A549 (cell line): ENCODE results near the gene VTA1. TPM values are rescaled to one million over a fixed set of nuclear protein-coding genes. Genes with fewer than 3 reads are reported as not detected.

Experiments used
- ATAC-seq, 2 experiments: fragments of 200-7000 bp in 1 of 2; fragments of >200 bp in 1 of 2; cut with Nextera tagmentation in 1 of 2; cut with Tn5 transposase in 1 of 2; 3 replicates each; pipeline versions ENCODE4 v1.8.0 to v1.9.1; 2018 to 2020; ENCODE audit warnings: mild to moderate bottlenecking in 1 of 2, moderate library complexity in 1 of 2
- CTCF ChIA-PET: fragments of 300-600 bp; sonication (Branson Sonifier 250); formaldehyde crosslinking; extraction: SDS; loops from one replicate; lab custom pipeline; 2021; ENCODE audit warnings: antibody characterized with exemption, inconsistent platforms; lab: Yijun Ruan, JAX
- POLR2A ChIA-PET: fragments of 350-600 bp; formaldehyde crosslinking; extraction: SDS; loops from one replicate; lab custom pipeline; 2021; ENCODE audit warnings: antibody characterized with exemption, inconsistent platforms; lab: Yijun Ruan, JAX
- DNase-seq, 2 experiments: peaks; one replicate each; pipeline versions ENCODE4 v3.0.0 to v3.0.0-alpha.2; 2011 to 2016; ENCODE audit warnings: low read depth in 1 of 2, low spot score in 1 of 2
- FAIRE-seq: peaks from 2 replicates; lab custom pipeline; 2011; peaks lifted over from hg19 to GRCh38; lab: Jason Lieb, UNC
- H3K27ac ChIP-seq, 2 experiments: fragments of >200 bp; sonication (Bioruptor Twin); formaldehyde crosslinking; 3 replicates each; pipeline ENCODE4 v1.5.1; 2016 to 2017
- H3K4me1 ChIP-seq: fragments of >200 bp; sonication (Bioruptor Twin); formaldehyde crosslinking; 3 replicates; pipeline ENCODE4 v1.6.1; 2016
- H3K4me2 ChIP-seq: fragments of >200 bp; sonication (Bioruptor Twin); formaldehyde crosslinking; 3 replicates; pipeline ENCODE4 v1.6.1; 2016
- H3K4me3 ChIP-seq: fragments of >200 bp; sonication (Bioruptor Twin); formaldehyde crosslinking; 3 replicates; pipeline ENCODE4 v1.5.1; 2016
- H3K9me3 ChIP-seq: fragments of >200 bp; sonication (Bioruptor Twin); formaldehyde crosslinking; 3 replicates; pipeline ENCODE4 v1.6.1; 2016
- BHLHE40 ChIP-seq: IDR thresholded peaks from 2 replicates; pipeline ENCODE4 v1.6.1; 2012; ENCODE audit warnings: low read depth, low read length, inconsistent platforms
- CBX8 ChIP-seq: fragments of 200-600 bp; sonication (generic); IDR thresholded peaks from 2 replicates; pipeline ENCODE4 v1.6.1; 2016
- CEBPB ChIP-seq, 2 experiments: fragments of >200 bp in 1 of 2; sonication (Bioruptor Twin) in 1 of 2; formaldehyde crosslinking in 1 of 2; IDR thresholded peaks; 2 replicates each; pipeline ENCODE4 v1.6.1; 2012 to 2016
- CTCF ChIP-seq: fragments of >200 bp; sonication (Bioruptor Twin); formaldehyde crosslinking; IDR thresholded peaks from 3 replicates; pipeline ENCODE4 v1.5.1; 2016
- EHF ChIP-seq: fragments of 250-450 bp; sonication (Bioruptor Pico); IDR thresholded peaks from 2 replicates; pipeline ENCODE4 v1.5.0; 2020; ENCODE audit warnings: mild to moderate bottlenecking
- FOSB ChIP-seq: fragments of 250-450 bp; sonication (Bioruptor Pico); IDR thresholded peaks from 2 replicates; pipeline ENCODE4 v1.5.0; 2020; ENCODE audit warnings: mild to moderate bottlenecking, moderate library complexity
- FOXS1 ChIP-seq: fragments of 250-450 bp; sonication (Bioruptor Pico); IDR thresholded peaks from 2 replicates; pipeline ENCODE4 v1.5.0; 2020; ENCODE audit warnings: mild to moderate bottlenecking, moderate library complexity
- HDAC2 ChIP-seq: fragments of 200-600 bp; sonication (generic); IDR thresholded peaks from 2 replicates; pipeline ENCODE4 v1.6.1; 2016
- HES2 ChIP-seq: fragments of >200 bp; sonication (Bioruptor Twin); formaldehyde crosslinking; IDR thresholded peaks from 2 replicates; pipeline ENCODE4 v1.6.1; 2016
- HOXA7 ChIP-seq: fragments of 250-450 bp; sonication (Bioruptor Pico); IDR thresholded peaks from 2 replicates; pipeline ENCODE4 v1.5.0; 2020; ENCODE audit warnings: mild to moderate bottlenecking, moderate library complexity
- HOXB13 ChIP-seq: fragments of 250-450 bp; sonication (Bioruptor Pico); IDR thresholded peaks from 2 replicates; pipeline ENCODE4 v1.5.0; 2020; ENCODE audit warnings: low read depth, mild to moderate bottlenecking, moderate library complexity
- JUN ChIP-seq, 2 experiments: fragments of >200 bp; sonication (Bioruptor Twin); formaldehyde crosslinking; IDR thresholded peaks; 2 replicates in 1 of 2; 3 replicates in 1 of 2; pipeline ENCODE4 v1.6.1; 2016 to 2017
- JUNB ChIP-seq: fragments of >200 bp; sonication (Bioruptor Twin); formaldehyde crosslinking; IDR thresholded peaks from 2 replicates; pipeline ENCODE4 v1.6.1; 2016
- KDM5A ChIP-seq: fragments of 200-600 bp; sonication (generic); IDR thresholded peaks from 2 replicates; pipeline ENCODE4 v1.6.1; 2016; ENCODE audit warnings: antibody characterized with exemption, mild to moderate bottlenecking
- MAFK ChIP-seq: fragments of 450-650 bp; IDR thresholded peaks from 2 replicates; pipeline ENCODE4 v1.6.1; 2014; ENCODE audit not compliant: partially characterized antibody
- MAX ChIP-seq: IDR thresholded peaks from 2 replicates; pipeline ENCODE4 v1.6.1; 2012
- MYC ChIP-seq: IDR thresholded peaks from 2 replicates; pipeline ENCODE4 v1.6.1; 2012; ENCODE audit warnings: mild to moderate bottlenecking, inconsistent platforms, low read length, improper control_type of control experiment, borderline replicate concordance
- NPAS2 ChIP-seq: fragments of 250-450 bp; sonication (Bioruptor Pico); IDR thresholded peaks from 2 replicates; pipeline ENCODE4 v1.8.0; 2022; ENCODE audit warnings: mild to moderate bottlenecking, moderate library complexity, borderline replicate concordance
- PHF8 ChIP-seq: fragments of 200-600 bp; sonication (generic); IDR thresholded peaks from 2 replicates; pipeline ENCODE4 v1.6.1; 2016; ENCODE audit warnings: low read depth, mild to moderate bottlenecking, antibody characterized with exemption, moderate library complexity, borderline replicate concordance
- POLR2AphosphoS2 ChIP-seq: conservative IDR thresholded peaks from 2 replicates; pipeline ENCODE4 v1.6.1; 2012; ENCODE audit warnings: low read length, improper control_type of control experiment, inconsistent platforms
- RAD21 ChIP-seq, 2 experiments: fragments of >200 bp in 1 of 2; sonication (Bioruptor Twin) in 1 of 2; formaldehyde crosslinking in 1 of 2; IDR thresholded peaks in 1 of 2; conservative IDR thresholded peaks in 1 of 2; 2 replicates in 1 of 2; 3 replicates in 1 of 2; pipeline ENCODE4 v1.6.1; 2012 to 2018; ENCODE audit warnings: inconsistent platforms in 1 of 2
- RARB ChIP-seq: fragments of 250-450 bp; sonication (Bioruptor Pico); IDR thresholded peaks from 2 replicates; pipeline ENCODE4 v1.8.0; 2021; ENCODE audit warnings: mild to moderate bottlenecking, moderate library complexity
- RCOR1 ChIP-seq: fragments of 150-350 bp; IDR thresholded peaks from 2 replicates; pipeline ENCODE4 v1.6.1; 2014; ENCODE audit warnings: antibody characterized with exemption, low read length, low read depth
- RNF2 ChIP-seq: fragments of 200-600 bp; sonication (generic); IDR thresholded peaks from 2 replicates; pipeline ENCODE4 v1.6.1; 2016; ENCODE audit warnings: low read depth, mild to moderate bottlenecking, antibody characterized with exemption, moderate library complexity, borderline replicate concordance
- SMC3 ChIP-seq: fragments of >200 bp; sonication (Bioruptor Twin); formaldehyde crosslinking; IDR thresholded peaks from 3 replicates; pipeline ENCODE4 v1.6.1; 2018; ENCODE audit warnings: inconsistent platforms
- TFCP2L1 ChIP-seq: fragments of 250-450 bp; sonication (Bioruptor Pico); IDR thresholded peaks from 2 replicates; pipeline ENCODE4 v1.5.0; 2021; ENCODE audit warnings: mild to moderate bottlenecking
- ZNF302 ChIP-seq: fragments of 250-450 bp; sonication (Bioruptor Pico); IDR thresholded peaks from 2 replicates; pipeline ENCODE4 v1.9.0; 2021; ENCODE audit warnings: inconsistent platforms, mild to moderate bottlenecking, moderate library complexity
- WGBS: methylation state at CpG from one replicate; pipeline ENCODE4 v1.1.6; 2017; ENCODE audit errors: missing lambda C conversion rate; 5-methylcytosine and 5-hydroxymethylcytosine counted together
- polyA plus RNA-seq, 4 experiments: library from polyadenylated mRNA; depleted of rRNA in 3 of 4; stranded (reverse); fragments of >200 nt; fragmentation: RNase III in 1 of 4; extraction: RNeasy Plus Mini Kit Qiagen cat#74134 plus additional on column Dnase treatment in 1 of 4; gene quantifications; 2 replicates in 3 of 4; 3 replicates in 1 of 4; pipeline ENCODE4 v1.2.3, GENCODE V29; 2011 to 2017
- TF ChIP-seq, protein P1 (sequence below): IDR thresholded peaks from 2 replicates; pipeline ENCODE4 v1.6.1; 2012; ENCODE audit warnings: low read depth, borderline replicate concordance
- TF ChIP-seq, protein P2 (sequence below): fragments of 250-450 bp; sonication (Bioruptor Pico); IDR thresholded peaks from 2 replicates; pipeline ENCODE4 v1.5.0; 2020; ENCODE audit warnings: low read depth, mild to moderate bottlenecking, moderate library complexity

Gene VTA1
- polyA plus RNA-seq, 2 of the 4 experiments (the other 2 are of a cell fraction), result 44.3 to 88.0 TPM

DNA sequence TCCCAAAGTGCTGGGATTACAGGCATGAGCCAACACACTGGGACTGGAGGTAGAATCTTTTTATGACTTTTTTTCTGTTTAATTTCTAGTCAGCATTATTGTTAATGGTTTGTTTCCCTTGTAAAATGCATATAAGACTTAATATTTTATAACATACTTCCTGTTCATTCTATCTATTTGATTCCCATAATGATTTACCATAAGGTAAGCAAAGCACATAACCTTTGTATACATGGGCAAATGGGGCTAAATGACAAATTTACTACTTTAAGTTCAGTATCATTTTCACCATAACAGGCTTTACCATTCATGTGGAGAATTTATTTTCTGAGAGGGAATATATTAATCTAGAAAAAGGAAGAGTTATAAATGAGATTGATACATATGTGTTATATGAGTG lies 24.3 kb downstream of the VTA1 start:
- ChIA-PET POLR2A (no interaction called here), CTCF (interaction anchor here (1.3 kb wide), 1 partner anchor 15 kb away, joined by 4 read pairs; no protein-coding TSS in a partner anchor)
- no peak for TF ChIP-seq RAD21 (conservative IDR thresholded peaks at IDR 0.05 in 1 of 2, IDR thresholded peaks at IDR 0.05 in 1 of 2)
- TF ChIP-seq, protein P1, sequence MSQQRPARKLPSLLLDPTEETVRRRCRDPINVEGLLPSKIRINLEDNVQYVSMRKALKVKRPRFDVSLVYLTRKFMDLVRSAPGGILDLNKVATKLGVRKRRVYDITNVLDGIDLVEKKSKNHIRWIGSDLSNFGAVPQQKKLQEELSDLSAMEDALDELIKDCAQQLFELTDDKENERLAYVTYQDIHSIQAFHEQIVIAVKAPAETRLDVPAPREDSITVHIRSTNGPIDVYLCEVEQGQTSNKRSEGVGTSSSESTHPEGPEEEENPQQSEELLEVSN, result no peak
- TF ChIP-seq JUN (IDR thresholded peaks at IDR 0.05), result no peak
- no peak for TF ChIP-seq POLR2AphosphoS2
- TF ChIP-seq RNF2, result no peak
- no peak for TF ChIP-seq EHF (CRISPR knock-in tag)
- no peak for TF ChIP-seq JUNB
- no peak for TF ChIP-seq BHLHE40
- TF ChIP-seq RCOR1, result no peak
- TF ChIP-seq HOXB13 (CRISPR knock-in tag), result no peak
- TF ChIP-seq CEBPB (IDR thresholded peaks at IDR 0.05), result no peak
- TF ChIP-seq MAX, result no peak
- TF ChIP-seq TFCP2L1 (CRISPR knock-in tag), result no peak
- TF ChIP-seq SMC3, result no peak
- TF ChIP-seq CTCF, result no peak
- TF ChIP-seq CBX8, result no peak
- ATAC-seq (no peak; a peak in 1 of 6 replicates), DNase-seq (no peak), FAIRE-seq (no peak)
- Histone ChIP-seq H3K4me3 (no peak overlapping the region), H3K4me2 (peak overlapping the region; percentile 28; the same call in 2 of the 3 replicates), H3K9me3 (no peaks in the 10 kb centered on the region), H3K4me1 (peaks cover 32% of the 10 kb centered on the region; the same call in 2 of the 3 replicates), H3K27ac (no peak overlapping the region)

GRCh38 chr6:142172758-142173157 lies 25.7 kb downstream of the VTA1 start:
- no peak for FAIRE-seq
- no peak for DNase-seq
- no peak for TF ChIP-seq RNF2
- TF ChIP-seq MAX, result no peak
- no peak for TF ChIP-seq MAFK
- TF ChIP-seq HOXB13 (CRISPR knock-in tag), result no peak
- TF ChIP-seq RARB (CRISPR knock-in tag), result no peak
- TF ChIP-seq, all 56 proteins: peak for 0
- peaks cover 21% of the 10 kb centered on the region; the same call in 2 of the 3 replicates for H3K4me1 ChIP-seq
- H3K4me3 ChIP-seq, result no peak overlapping the region
- no peak overlapping the region for H3K27ac ChIP-seq
- POLR2A ChIA-PET, result no interaction called here
- CTCF ChIA-PET, result no interaction called here
- no peak for ATAC-seq
- H3K9me3 ChIP-seq, result no peaks in the 10 kb centered on the region
- H3K4me2 ChIP-seq, result no peak overlapping the region

DNA sequence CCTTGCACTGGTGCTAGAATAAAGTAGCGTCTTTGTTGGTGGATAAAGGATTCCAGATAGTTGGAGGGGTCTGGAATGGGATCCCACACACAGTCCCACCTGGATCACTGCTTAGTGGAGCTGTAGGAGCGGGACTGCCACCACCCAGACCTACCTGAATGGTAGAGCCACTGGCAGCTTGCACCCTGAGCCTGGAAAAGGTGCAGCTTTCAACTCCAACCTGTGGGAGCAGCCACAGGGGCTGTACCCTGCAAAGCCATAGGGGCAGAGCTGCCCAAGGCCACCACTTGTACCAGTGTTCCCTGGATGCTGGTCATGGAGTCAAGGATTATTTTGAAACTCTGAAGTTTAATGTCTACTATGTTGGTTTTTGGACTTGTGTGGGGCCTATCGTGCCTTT lies 26.9 kb downstream of the VTA1 start:
- POLR2A ChIA-PET, result no interaction called here
- TF ChIP-seq KDM5A (no peak), RNF2 (no peak), JUN (IDR thresholded peaks at IDR 0.05) (no peak), MAFK (no peak), PHF8 (no peak), FOXS1 (CRISPR knock-in tag) (no peak), ZNF302 (CRISPR knock-in tag) (no peak), HOXA7 (CRISPR knock-in tag) (no peak), HES2 (no peak), HDAC2 (no peak), NPAS2 (CRISPR knock-in tag) (no peak), MAX (no peak), FOSB (CRISPR knock-in tag) (no peak), RAD21 (conservative IDR thresholded peaks at IDR 0.05 in 1 of 2, IDR thresholded peaks at IDR 0.05 in 1 of 2) (no peak), MYC (no peak)
- TF ChIP-seq, protein P2, sequence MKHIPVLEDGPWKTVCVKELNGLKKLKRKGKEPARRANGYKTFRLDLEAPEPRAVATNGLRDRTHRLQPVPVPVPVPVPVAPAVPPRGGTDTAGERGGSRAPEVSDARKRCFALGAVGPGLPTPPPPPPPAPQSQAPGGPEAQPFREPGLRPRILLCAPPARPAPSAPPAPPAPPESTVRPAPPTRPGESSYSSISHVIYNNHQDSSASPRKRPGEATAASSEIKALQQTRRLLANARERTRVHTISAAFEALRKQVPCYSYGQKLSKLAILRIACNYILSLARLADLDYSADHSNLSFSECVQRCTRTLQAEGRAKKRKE (CRISPR knock-in tag), result no peak
- 98% methylated on average over 3 of the region's 3 CpGs for WGBS
- H3K4me2 ChIP-seq, result no peak overlapping the region
- peaks cover 21% of the 10 kb centered on the region; the same call in 2 of the 3 replicates for H3K4me1 ChIP-seq
- H3K4me3 ChIP-seq, result no peak overlapping the region
- no peak for ATAC-seq
- no peak overlapping the region for H3K27ac ChIP-seq
- DNase-seq, result no peak
- FAIRE-seq, result no peak
- H3K9me3 ChIP-seq, result no peaks in the 10 kb centered on the region
- CTCF ChIA-PET, result interaction anchor here (1.1 kb wide), 1 partner anchor 18 kb away, joined by 5 read pairs; no protein-coding TSS in a partner anchor
